IPS DF 4.7 (cell line): ENCODE measurements around the gene SCGB1A1.

ENCODE experiments used
- DNase-seq: peaks from one replicate; pipeline ENCODE4 v3.0.0-alpha.2; 2013; ENCODE audit warnings: low spot score; ENCODE audit errors: extremely low read depth

Gene SCGB1A1

DNA sequence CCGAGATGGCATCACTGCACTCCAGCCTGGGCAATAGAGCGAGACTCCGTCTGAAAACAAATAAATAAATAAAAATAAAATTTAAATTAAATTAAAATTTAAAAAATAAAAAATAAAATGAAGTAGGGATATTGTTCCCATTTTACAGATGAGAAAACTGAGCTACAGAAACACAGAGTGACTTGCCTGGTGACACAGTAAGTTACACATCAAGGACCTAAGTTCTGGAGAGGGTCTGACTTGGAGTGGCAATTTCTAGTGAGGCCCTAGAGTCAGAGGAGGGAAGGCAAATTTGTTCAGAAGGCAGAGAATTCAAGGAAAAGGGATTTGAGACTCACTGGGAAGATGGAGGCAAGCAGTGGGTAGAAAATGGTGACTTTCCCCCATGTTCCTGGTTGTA is 2.0 kb downstream of the SCGB1A1 start:
- no peak for DNase-seq

DNA sequence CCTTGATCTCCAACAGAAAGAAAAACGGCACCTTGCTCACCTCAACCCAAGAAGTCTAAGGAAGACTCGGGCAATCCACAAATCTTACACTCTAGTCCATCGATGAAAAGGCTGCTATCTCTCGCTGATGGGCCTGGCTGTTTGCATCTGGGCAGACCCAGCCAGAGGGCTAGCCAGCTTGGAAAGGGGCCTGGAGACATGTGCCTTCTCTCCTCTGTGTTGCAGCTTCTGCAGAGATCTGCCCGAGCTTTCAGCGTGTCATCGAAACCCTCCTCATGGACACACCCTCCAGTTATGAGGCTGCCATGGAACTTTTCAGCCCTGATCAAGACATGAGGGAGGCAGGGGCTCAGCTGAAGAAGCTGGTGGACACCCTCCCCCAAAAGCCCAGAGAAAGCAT is 3.2 kb downstream of the SCGB1A1 start:
- no peak for DNase-seq

DNA sequence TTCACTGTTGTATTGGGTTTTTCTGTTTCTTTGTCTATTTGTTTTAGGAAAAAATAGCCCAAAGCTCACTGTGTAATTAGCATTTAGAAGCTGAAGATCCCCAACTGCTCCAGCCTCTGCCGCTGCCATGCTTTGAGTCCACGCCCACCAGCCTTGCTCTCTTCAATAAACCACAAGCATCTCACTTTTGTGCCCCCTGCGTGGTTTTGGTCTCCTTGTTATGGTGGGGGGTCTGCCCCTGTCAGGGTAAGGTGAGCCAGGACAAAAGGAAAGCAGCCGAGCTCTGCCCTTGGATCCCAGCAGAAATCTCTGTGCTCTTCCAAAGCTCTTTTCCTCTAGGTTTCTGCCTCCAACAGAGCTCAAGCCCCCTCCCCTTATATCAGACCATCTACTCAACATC is 4.2 kb downstream of the SCGB1A1 start:
- no peak for DNase-seq

DNA sequence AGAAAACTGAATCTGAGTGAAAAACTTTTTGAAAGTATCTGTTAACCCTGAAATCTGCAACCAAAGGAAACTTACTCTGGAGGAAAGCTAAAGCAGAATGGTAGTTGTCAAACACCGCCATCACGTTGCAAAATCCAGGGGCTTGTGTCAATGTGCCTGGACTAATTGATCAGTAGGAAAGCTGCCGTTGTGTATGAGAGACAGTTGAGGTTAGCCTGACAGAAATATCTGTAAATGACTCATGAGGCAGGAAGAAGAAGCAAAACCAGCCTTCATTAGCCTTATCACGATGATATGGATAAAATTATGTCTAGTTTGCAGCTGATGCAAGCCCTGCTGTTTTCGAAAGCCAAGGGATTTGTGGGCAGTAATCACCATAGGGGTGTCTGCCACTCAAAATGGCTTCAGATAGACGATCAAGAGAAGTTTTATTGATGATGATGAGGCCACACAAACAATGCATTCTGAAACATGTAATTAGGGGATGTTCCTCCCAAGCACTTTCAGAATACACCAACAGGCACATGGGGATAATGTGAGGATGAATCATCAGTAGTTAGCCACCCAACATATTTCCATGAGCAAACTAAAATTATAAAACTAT is 8.9 kb downstream of the SCGB1A1 start:
- no peak for DNase-seq

- no peak for DNase-seq
Measured at GRCh38 chr11:62428871-62429560, 10.2 kb downstream of the SCGB1A1 start.

DNA sequence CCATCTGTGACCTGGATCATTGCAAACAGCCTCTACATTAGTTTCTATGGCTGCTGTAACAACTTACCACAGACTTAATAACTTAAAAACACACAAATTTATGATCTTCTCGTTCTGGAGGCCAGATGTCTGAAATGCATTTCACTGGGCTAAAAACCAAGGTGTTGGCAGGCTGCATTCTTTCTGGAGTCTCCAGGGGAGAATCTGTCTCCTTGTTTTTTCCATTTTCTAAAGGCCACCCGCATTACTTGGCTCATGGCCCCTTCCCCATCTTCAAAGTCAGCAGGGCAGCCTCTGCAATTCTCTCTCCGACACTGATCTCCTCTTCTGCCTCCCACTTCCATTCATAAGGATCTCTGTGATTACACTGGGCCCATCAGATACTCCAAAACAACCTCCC is 11.6 kb downstream of the SCGB1A1 start:
- no peak for DNase-seq

DNA sequence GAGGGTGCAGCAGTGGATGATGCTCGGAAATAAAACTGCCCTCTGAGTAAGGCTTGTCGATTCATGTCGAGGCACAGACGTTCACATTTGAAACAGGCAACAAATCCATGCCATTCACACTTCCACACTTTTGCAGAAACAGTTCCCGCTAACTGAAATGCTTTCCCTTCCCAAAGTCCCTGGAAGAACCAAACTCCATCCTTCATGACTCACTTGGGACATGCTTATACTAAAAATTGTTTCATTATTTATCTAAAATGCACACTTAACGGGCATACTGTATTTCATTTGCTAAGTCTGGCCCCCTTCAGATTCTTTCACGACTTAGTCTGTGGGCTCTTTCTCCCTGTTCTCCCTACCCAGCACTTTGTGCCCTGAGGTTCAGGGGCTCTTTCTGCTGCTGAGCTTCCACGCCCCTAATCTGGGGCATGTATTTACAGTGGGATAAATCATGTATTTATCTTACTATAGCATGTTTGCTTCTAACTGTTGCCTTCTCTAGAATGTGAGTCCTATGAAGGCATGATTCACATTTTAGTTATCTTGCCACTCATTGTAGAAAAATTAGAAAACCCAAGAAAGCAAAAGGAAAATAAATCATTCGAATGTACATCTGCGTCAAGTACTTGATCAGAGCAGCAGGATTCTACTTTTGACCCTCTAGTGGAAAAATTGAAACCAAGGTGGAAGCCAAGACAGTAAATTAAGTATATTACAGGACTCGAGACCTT is 12.5 kb downstream of the SCGB1A1 start:
- DNase-seq = no peak

DNA sequence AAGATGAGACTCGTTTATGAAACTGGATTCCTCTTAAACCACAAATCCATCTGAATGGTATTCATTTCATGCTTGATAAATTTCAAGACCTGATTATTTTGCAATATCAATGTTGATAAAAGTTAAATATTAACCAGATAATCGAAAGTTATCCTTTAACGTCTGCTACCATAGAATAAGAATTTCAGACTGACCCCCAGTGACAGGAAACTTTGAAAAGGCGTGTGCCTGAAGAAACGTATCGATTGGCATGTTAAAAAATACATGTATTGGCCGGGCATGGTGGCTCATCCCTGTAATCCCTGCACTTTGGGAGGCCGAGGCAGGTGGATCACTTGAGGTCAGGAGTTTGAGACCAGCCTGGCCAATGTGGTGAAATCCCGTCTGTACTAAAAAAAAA is 13.9 kb downstream of the SCGB1A1 start:
- no peak for DNase-seq

- DNase-seq = no peak
Measured at GRCh38 chr11:62433141-62433903, 14.5 kb downstream of the SCGB1A1 start.

- no peak for DNase-seq
Measured at GRCh38 chr11:62433904-62434276, 15.1 kb downstream of the SCGB1A1 start.

GRCh38 chr11:62435846-62436660 is 17.2 kb downstream of the SCGB1A1 start:
- DNase-seq = no peak

GRCh38 chr11:62437616-62438015 is 18.8 kb downstream of the SCGB1A1 start:
- DNase-seq = no peak

- no peak for DNase-seq
Measured at GRCh38 chr11:62438641-62439040, 19.8 kb downstream of the SCGB1A1 start.

- no peak for DNase-seq
Measured at GRCh38 chr11:62439785-62440602, 21.2 kb downstream of the SCGB1A1 start.

DNA sequence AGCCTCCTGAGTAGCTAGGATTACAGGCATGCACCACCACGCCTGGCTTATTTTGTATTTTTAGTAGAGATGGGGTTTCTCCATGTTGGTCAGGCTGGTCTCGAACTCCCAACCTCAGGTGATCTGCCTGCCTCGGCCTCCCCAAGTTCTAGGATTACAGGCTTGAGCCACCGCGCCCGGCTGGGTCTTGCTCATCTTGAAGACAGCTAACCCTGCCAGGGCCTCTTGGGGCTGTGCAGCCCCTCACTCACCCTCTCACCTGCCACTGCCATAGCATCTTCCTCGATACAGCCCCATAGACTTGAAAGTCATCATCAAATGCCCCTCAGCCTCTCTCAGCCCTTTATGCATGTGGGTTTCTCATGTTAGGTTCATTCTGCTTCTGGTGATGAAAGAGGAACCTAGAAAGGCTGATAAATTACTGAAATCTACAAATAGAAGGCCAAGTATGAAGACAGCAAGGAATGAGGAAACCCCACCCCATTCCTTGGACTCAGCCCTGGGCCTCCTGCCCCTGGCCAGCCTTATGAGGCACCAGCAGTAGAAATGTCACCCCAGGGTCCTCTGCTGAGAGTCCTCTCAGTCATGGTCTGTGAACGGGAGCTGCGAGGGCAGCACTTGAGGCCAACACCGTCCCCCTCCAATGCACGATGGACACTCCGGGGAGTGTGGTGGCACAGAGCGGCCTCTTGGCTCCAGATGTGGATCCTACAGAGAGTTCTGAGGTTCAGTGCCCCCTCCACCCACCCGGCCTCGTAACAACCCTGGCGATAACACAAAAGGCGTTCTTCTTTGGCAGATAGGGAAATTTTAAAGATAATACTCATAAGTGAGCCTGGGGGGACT is 24.8 kb downstream of the SCGB1A1 start:
- DNase-seq = no peak

DNA sequence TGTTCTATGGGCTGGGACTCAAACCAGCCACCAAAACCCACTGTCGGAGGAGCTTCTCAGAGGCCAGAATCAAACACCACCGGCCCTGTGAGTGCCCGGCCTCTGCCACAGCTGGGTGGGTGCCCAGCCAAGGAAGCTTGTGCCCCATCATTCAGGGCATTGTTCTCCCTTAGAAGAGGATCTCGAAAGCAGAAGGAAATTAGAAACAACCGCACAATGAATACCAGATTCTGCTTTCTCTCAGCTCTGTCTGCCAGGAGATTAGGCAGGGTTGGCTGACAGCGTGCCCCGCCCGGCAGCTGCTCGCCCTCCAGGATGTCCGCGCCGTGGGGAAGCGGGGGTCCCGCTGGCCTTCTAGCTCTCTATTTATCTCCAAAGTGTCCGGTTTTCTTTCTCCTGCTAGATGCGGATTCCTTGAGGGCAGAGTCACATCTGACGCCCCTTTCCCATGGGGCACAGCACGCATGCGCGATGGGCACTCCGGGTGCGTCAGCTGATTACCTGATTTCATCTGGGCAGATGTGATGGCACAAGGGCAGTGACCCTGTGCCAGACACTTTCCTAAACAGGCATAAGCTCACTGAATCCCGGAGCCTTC is 25.5 kb downstream of the SCGB1A1 start:
- DNase-seq = no peak

DNA sequence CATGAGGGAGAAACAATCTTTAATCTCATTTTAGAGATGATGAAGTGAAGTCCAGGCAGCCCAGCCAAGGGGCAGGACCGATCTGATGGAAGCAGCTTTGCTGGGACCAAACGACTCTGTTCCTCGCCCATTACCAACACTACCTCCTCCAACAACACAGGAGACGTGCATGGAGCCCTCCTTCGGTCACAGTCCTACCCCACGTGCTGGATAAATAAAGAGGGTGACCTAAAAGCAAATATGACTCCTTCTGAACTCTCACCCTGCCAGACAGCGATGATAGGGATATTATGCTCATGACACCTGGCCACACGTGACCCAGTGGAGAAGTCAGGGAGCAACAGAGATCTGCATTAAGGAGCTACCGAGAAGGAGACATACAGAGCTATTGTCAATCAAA is 26.0 kb downstream of the SCGB1A1 start:
- DNase-seq = no peak

DNA sequence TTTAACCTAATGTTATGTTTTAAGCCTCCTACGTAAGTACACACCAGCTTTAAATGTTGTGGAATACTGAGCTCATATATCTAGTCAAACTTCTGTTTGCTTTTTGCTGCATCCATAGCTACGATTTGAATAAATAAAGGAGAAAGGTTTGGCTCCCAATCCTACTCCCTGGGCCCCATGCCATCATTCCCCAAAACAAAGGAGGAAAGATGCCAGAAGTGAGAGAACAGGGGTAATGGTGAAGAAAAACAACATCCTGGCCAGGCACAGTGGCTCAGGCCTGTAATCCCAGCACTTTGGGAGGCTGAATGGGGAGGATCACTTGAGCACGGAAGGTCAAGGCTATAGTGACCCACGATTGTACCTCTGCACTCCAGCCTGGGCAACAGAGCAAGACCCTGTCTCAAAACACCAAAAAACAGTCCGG is 26.5 kb downstream of the SCGB1A1 start:
- DNase-seq = no peak

DNA sequence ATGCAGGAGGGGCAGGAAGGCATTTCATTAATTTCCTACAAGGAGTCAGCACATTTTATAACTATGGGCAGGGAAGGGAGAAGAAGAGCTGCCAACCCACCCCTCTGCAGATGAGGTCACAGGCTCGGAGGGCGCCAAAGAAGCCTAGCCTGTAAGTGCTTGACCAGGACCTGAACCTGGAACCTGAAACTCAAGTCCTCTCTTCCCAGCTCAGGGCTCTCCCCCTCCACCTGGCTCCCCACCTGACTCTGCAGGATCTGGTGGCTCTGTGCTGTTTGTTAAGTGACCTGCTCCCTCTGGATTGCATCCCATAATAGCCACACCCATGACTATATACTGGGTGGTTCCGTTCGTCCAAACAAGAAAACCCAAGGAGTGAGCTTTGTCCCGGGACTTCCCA is 27.3 kb downstream of the SCGB1A1 start:
- DNase-seq = no peak
